HepG2 (cell line): ENCODE results near the gene TBC1D24. TPM values are rescaled to one million over a fixed set of nuclear protein-coding genes. Genes with fewer than 3 reads are reported as not detected.

Experiments
- ATAC-seq: fragments of 200-7000 bp; cut with Tn5 transposase; 3 replicates; pipeline ENCODE4 v1.9.1; 2020; ENCODE audit warnings: mild to moderate bottlenecking, moderate library complexity
- BruUV-seq: library from RNA; stranded (reverse); fragments of 400-500 nt; replicated peaks from 2 replicates; lab custom pipeline; 2021; lab: Mats Ljungman, UMichigan
- CTCF ChIA-PET: fragments of 300-600 bp; formaldehyde crosslinking; extraction: SDS; loops from one replicate; lab custom pipeline; 2021; ENCODE audit warnings: low total read pairs, inconsistent platforms, low intra/inter-chr PET ratio; lab: Yijun Ruan, JAX
- POLR2A ChIA-PET: fragments of 350-600 bp; sonication (Branson Sonifier 250); formaldehyde crosslinking; loops from one replicate; lab custom pipeline; 2020; ENCODE audit warnings: antibody characterized with exemption, inconsistent platforms; lab: Yijun Ruan, JAX
- DNase-seq: peaks from one replicate; pipeline ENCODE4 v3.0.0-alpha.2; 2015; ENCODE audit warnings: low spot score
- FAIRE-seq: peaks from 3 replicates; lab custom pipeline; 2011; peaks lifted over from hg19 to GRCh38; lab: Jason Lieb, UNC
- H2AFZ ChIP-seq: one replicate; pipeline ENCODE4 v1.6.1; 2011; ENCODE audit warnings: low read length, inconsistent platforms
- H3K27ac ChIP-seq: fragments of 300-600 bp; 3 replicates; pipeline ENCODE4 v1.8.0; 2011; ENCODE audit warnings: mixed run types, mild to moderate bottlenecking, mixed read lengths, low read length, inconsistent platforms; ENCODE audit not compliant: insufficient read depth; ENCODE audit errors: extremely low read length
- H3K27me3 ChIP-seq, 2 experiments: fragments of 200-600 bp in 1 of 2; 2 replicates in 1 of 2; 3 replicates in 1 of 2; pipeline versions ENCODE4 v1.6.0 to v1.8.0; 2011; ENCODE audit warnings: low read length in 2 of 2, mild to moderate bottlenecking in 2 of 2, moderate library complexity in 2 of 2, inconsistent platforms in 1 of 2; ENCODE audit not compliant: insufficient read depth in 2 of 2, control insufficient read depth in 1 of 2
- H3K36me3 ChIP-seq, 2 experiments: fragments of 200-600 bp in 1 of 2; replicated peaks in 1 of 2; 2 replicates in 1 of 2; 3 replicates in 1 of 2; pipeline versions ENCODE4 v1.5.1 to v1.8.0; 2011; ENCODE audit warnings: low read length in 2 of 2, inconsistent platforms in 1 of 2; ENCODE audit not compliant: insufficient read depth in 2 of 2, control insufficient read depth in 1 of 2
- H3K4me1 ChIP-seq: 2 replicates; pipeline ENCODE4 v1.5.1; 2012; ENCODE audit warnings: low read length, inconsistent platforms; ENCODE audit not compliant: insufficient read depth
- H3K4me2 ChIP-seq: 2 replicates; pipeline ENCODE4 v1.6.0; 2011; ENCODE audit warnings: low read depth, low read length, inconsistent platforms
- H3K4me3 ChIP-seq, 3 experiments: fragments of 200-600 bp in 1 of 3; sonication (generic), shearing (Covaris generic) in 1 of 3; replicated peaks in 1 of 3; 2 replicates each; pipeline ENCODE4 v1.5.1; 2011 to 2016; ENCODE audit warnings: low read length in 3 of 3, inconsistent platforms in 2 of 3, low read depth in 2 of 3, mild to moderate bottlenecking in 2 of 3, control low read depth in 1 of 3, mixed read lengths in 1 of 3; ENCODE audit not compliant: insufficient read depth in 1 of 3
- H3K79me2 ChIP-seq: one replicate; pipeline ENCODE4 v1.6.1; 2011; ENCODE audit warnings: low read length, inconsistent platforms; ENCODE audit not compliant: insufficient read depth
- H3K9ac ChIP-seq: 2 replicates; pipeline ENCODE4 v1.6.0; 2011; ENCODE audit warnings: mild to moderate bottlenecking, low read depth, low read length, inconsistent platforms; ENCODE audit not compliant: insufficient read depth
- H3K9me3 ChIP-seq: 2 replicates; pipeline ENCODE4 v1.5.1; 2012; ENCODE audit warnings: mild to moderate bottlenecking, low read length
- H4K20me1 ChIP-seq: 2 replicates; pipeline ENCODE4 v1.6.0; 2011; ENCODE audit warnings: inconsistent platforms, mild to moderate bottlenecking, low read length, moderate library complexity; ENCODE audit not compliant: insufficient read depth
- AGO2 ChIP-seq: fragments of 200-400 bp; formaldehyde crosslinking; optimal IDR thresholded peaks from 2 replicates; pipeline ENCODE3; 2017; ENCODE audit warnings: mild to moderate bottlenecking, low read depth, low read length, moderate library complexity
- MAZ ChIP-seq, 2 experiments: sonication (generic) in 1 of 2; formaldehyde crosslinking in 1 of 2; IDR thresholded peaks; 2 replicates each; pipeline versions ENCODE4 v1.5.0 to v1.6.1; 2012 to 2020; ENCODE audit warnings: low read depth in 2 of 2, mild to moderate bottlenecking in 2 of 2, borderline replicate concordance in 1 of 2, improper control_type of control experiment in 1 of 2, low read length in 1 of 2, missing genetic modification reagents in 1 of 2, moderate library complexity in 1 of 2
- MBNL3 ChIP-seq: fragments of 250-450 bp; sonication (Bioruptor Pico); conservative IDR thresholded peaks from 2 replicates; pipeline ENCODE4 v1.8.0; 2022; ENCODE audit warnings: mild to moderate bottlenecking, inconsistent platforms
- MTA1 ChIP-seq: sonication (generic); formaldehyde crosslinking; IDR thresholded peaks from 2 replicates; pipeline ENCODE4 v1.4.0; 2020; ENCODE audit warnings: missing genetic modification reagents, mild to moderate bottlenecking, borderline replicate concordance
- RBFOX2 ChIP-seq: fragments of 200-400 bp; formaldehyde crosslinking; IDR thresholded peaks from 2 replicates; pipeline ENCODE4 v1.6.1; 2017; ENCODE audit warnings: low read depth, mild to moderate bottlenecking, low read length
- SMARCC2 ChIP-seq: fragments of 450-650 bp; IDR thresholded peaks from 2 replicates; pipeline ENCODE4 v1.6.1; 2017; ENCODE audit warnings: antibody characterized with exemption, mild to moderate bottlenecking
- SNRNP70 ChIP-seq: fragments of 200-400 bp; formaldehyde crosslinking; IDR thresholded peaks from 2 replicates; pipeline ENCODE4 v1.6.1; 2017; ENCODE audit warnings: mild to moderate bottlenecking, low read depth, low read length, moderate library complexity
- SUZ12 ChIP-seq: fragments of 150-350 bp; IDR thresholded peaks from 2 replicates; pipeline ENCODE4 v1.6.1; 2014; ENCODE audit warnings: low read depth, low read length
- ZNF17 ChIP-seq: sonication (generic); formaldehyde crosslinking; IDR thresholded peaks from 2 replicates; pipeline ENCODE4 v1.5.0; 2020; ENCODE audit warnings: mild to moderate bottlenecking, missing genetic modification reagents
- ZNF562 ChIP-seq: sonication (generic); formaldehyde crosslinking; IDR thresholded peaks from 2 replicates; pipeline ENCODE4 v1.8.0; 2022; ENCODE audit warnings: missing genetic modification reagents, borderline replicate concordance
- ZNF790 ChIP-seq: sonication (generic); formaldehyde crosslinking; IDR thresholded peaks from 2 replicates; pipeline ENCODE4 v1.8.0; 2022; ENCODE audit warnings: missing genetic modification reagents, mild to moderate bottlenecking, borderline replicate concordance
- WGBS: methylation state at CpG from one replicate; pipeline ENCODE4 v1.1.6; 2017; ENCODE audit warnings: low lambda C conversion rate; 5-methylcytosine and 5-hydroxymethylcytosine counted together
- in situ Hi-C: cut with HindIII; loops from 2 replicates; pipeline ENCODE4 v1.10.0; 2017; ENCODE audit warnings: low pct_unique_long_range_greater_than_20kb; ENCODE audit not compliant: extremely low pct_ligation_motif_present
- intact Hi-C: fragments of 100-400 bp; cut with micrococcal nuclease; formaldehyde crosslinking; loops from one replicate; pipeline ENCODE4 v1.10.0; 2022; ENCODE audit not compliant: unreplicated experiment
- polyA plus RNA-seq, 8 experiments: library from polyadenylated mRNA; depleted of rRNA in 3 of 8; stranded (reverse) in 7 of 8; unstranded in 1 of 8; fragments of >200 nt; fragmentation: Illumina TruSeq in 4 of 8; extraction: Trizol in 4 of 8; gene quantifications; 2 replicates each; pipeline versions ENCODE4 v1.2.1 to v1.2.3, GENCODE V29; 2011 to 2016; ENCODE audit warnings: low read depth in 4 of 8, missing spikeins in 1 of 8, mixed read lengths in 1 of 8; ENCODE audit not compliant: insufficient read depth in 1 of 8
- total RNA-seq, 5 experiments: library from RNA; depleted of rRNA; stranded (reverse); fragments of >200 nt; fragmentation: Illumina TruSeq; extraction: Trizol; gene quantifications; 2 replicates each; pipeline ENCODE4 v1.2.3, GENCODE V29; 2016; ENCODE audit warnings: low read depth in 1 of 5

The TBC1D24 gene
- total and polyA plus RNA-seq, 2 of the 13 experiments (the other 11 are each of a cell fraction or from before 2014, with no cell fraction given) = 7.7 to 13.7 TPM

GRCh38 chr16:2449118-2449517, 25.8 kb upstream of the TBC1D24 start:
- no TSS peak for BruUV-seq
- no peak overlapping the region for H3K4me2 ChIP-seq
- no peak overlapping the region for H3K9ac ChIP-seq
- no peak overlapping the region for H2AFZ ChIP-seq
- CTCF ChIA-PET = no interaction called here
- H3K27ac ChIP-seq = no peak overlapping the region
- POLR2A ChIA-PET = no interaction called here
- no peaks in the 10 kb centered on the region for H3K79me2 ChIP-seq
- H3K27me3 ChIP-seq = no peaks in the 10 kb centered on the region
- intact Hi-C loops (no loop called here), in situ Hi-C loops (no loop called here)
- H3K4me3 ChIP-seq = no peak overlapping the region
- no peaks in the 10 kb centered on the region for H4K20me1 ChIP-seq
- WGBS = 96% methylated on average over 18 of the region's 25 CpGs
- FAIRE-seq (no peak), ATAC-seq (no peak), DNase-seq (no peak)
- peaks cover 28 to 68% of the 10 kb centered on the region in 2 experiments; a peak in 4 of 5 replicates for H3K36me3 ChIP-seq
- TF ChIP-seq ZNF790 (CRISPR knock-in tag) (no peak), SNRNP70 (no peak), SUZ12 (no peak), ZNF17 (CRISPR knock-in tag) (no peak), MAZ (IDR thresholded peaks at IDR 0.05; ENCODE audit: borderline replicate concordance, low read depth, low read length) (no peak), MAZ (CRISPR knock-in tag; IDR thresholded peaks at IDR 0.05; ENCODE audit: low read depth) (no peak), RBFOX2 (peak; percentile 53; the same call in 1 of the 2 replicates), AGO2 (peak; percentile 65), MBNL3 (CRISPR knock-in tag) (no peak), ZNF562 (CRISPR knock-in tag) (no peak), MTA1 (peak; percentile 21; the same call in 1 of the 2 replicates), SMARCC2 (no peak)
- TF ChIP-seq, all 625 proteins: peak for 3
- Histone ChIP-seq H3K4me1 (no peaks in the 10 kb centered on the region), H3K9me3 (no peaks in the 10 kb centered on the region)
